ENCODE data around the gene EPHB4.

Gene EPHB4

DNA sequence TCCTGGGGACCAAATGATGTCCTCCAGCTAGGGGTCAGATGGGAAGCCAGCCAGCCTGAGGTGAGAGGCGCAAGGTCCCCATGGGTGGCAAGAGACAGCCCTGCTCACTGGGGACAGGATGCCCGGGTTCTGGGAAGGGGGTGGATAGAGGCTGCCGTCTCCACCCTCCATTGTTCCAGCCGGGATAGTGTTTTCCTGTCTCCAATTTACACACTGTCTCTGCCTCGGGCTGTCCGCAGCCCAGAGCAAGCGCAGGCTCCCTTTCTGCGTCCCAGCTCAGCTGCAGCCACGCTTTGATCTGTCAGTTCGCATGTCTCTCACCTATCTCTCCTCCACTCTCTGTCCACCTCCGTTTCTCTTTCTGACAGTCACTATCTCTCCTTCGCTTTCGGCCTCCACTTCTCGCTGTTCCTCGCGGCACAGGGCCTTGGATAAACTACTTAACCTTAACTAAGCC lies 2.1 kb downstream of the EPHB4 start:
- Histone ChIP-seq H3K27ac (ENCODE audit: extremely low read depth, low read depth, low read length) (no peak overlapping the region), H3K36me3 (ENCODE audit: control insufficient read depth in 2 of 2, insufficient read depth in 1 of 2, low read length in 2 of 2) (peaks cover 16 to 40% of the 10 kb centered on the region in 2 experiments; a peak in 2 of 3 replicates), H3K4me3 (ENCODE audit: low read depth, low read length) (no peak overlapping the region), H3K9me3 (ENCODE audit: control insufficient read depth, insufficient read depth, low read depth, low read length) (no peaks in the 10 kb centered on the region), H3K4me1 (ENCODE audit: control insufficient read depth, insufficient read depth, low read length) (no peaks in the 10 kb centered on the region)
- CTCF ChIA-PET = interaction anchor here (0.6 to 1.4 kb wide), 4 partner anchors 26 to 118 kb away, joined by 3 to 5 read pairs (median 3); no protein-coding TSS in a partner anchor
- no peak for TF ChIP-seq OSR2 (tag by site-specific recombination; IDR thresholded peaks at IDR 0.05)
- no peak for TF ChIP-seq ZFP41 (tag by site-specific recombination; IDR thresholded peaks at IDR 0.05; ENCODE audit: borderline replicate concordance)
- no peak for TF ChIP-seq ZNF658 (tag by site-specific recombination; IDR thresholded peaks at IDR 0.05)
- TF ChIP-seq PRDM1 (tag by site-specific recombination; IDR thresholded peaks at IDR 0.05) = peak; percentile 96
- no peak for TF ChIP-seq KLF16 (tag by site-specific recombination; IDR thresholded peaks at IDR 0.05)
- TF ChIP-seq, protein P1, sequence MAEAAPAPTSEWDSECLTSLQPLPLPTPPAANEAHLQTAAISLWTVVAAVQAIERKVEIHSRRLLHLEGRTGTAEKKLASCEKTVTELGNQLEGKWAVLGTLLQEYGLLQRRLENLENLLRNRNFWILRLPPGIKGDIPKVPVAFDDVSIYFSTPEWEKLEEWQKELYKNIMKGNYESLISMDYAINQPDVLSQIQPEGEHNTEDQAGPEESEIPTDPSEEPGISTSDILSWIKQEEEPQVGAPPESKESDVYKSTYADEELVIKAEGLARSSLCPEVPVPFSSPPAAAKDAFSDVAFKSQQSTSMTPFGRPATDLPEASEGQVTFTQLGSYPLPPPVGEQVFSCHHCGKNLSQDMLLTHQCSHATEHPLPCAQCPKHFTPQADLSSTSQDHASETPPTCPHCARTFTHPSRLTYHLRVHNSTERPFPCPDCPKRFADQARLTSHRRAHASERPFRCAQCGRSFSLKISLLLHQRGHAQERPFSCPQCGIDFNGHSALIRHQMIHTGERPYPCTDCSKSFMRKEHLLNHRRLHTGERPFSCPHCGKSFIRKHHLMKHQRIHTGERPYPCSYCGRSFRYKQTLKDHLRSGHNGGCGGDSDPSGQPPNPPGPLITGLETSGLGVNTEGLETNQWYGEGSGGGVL (tag by site-specific recombination; IDR thresholded peaks at IDR 0.05) = 0 out of 2 replicates have a peak, but pooled peaks have one; percentile 1
- TF ChIP-seq, protein P2, sequence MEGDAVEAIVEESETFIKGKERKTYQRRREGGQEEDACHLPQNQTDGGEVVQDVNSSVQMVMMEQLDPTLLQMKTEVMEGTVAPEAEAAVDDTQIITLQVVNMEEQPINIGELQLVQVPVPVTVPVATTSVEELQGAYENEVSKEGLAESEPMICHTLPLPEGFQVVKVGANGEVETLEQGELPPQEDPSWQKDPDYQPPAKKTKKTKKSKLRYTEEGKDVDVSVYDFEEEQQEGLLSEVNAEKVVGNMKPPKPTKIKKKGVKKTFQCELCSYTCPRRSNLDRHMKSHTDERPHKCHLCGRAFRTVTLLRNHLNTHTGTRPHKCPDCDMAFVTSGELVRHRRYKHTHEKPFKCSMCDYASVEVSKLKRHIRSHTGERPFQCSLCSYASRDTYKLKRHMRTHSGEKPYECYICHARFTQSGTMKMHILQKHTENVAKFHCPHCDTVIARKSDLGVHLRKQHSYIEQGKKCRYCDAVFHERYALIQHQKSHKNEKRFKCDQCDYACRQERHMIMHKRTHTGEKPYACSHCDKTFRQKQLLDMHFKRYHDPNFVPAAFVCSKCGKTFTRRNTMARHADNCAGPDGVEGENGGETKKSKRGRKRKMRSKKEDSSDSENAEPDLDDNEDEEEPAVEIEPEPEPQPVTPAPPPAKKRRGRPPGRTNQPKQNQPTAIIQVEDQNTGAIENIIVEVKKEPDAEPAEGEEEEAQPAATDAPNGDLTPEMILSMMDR (tag by site-specific recombination; IDR thresholded peaks at IDR 0.05) = no peak
- TF ChIP-seq ZNF600 (tag by site-specific recombination; IDR thresholded peaks at IDR 0.05) = peak; percentile 20; the same call in 1 of the 2 replicates
- no peak for TF ChIP-seq ZBTB1 (tag by site-specific recombination; IDR thresholded peaks at IDR 0.05)
- TF ChIP-seq ZNF549 (tag by site-specific recombination; IDR thresholded peaks at IDR 0.05) = no peak
- no peak for TF ChIP-seq ZNF112 (tag by site-specific recombination; IDR thresholded peaks at IDR 0.05)
- TF ChIP-seq ZNF843 (tag by site-specific recombination; IDR thresholded peaks at IDR 0.05) = no peak
- TF ChIP-seq MEIS1 (CRISPR knock-in tag; IDR thresholded peaks at IDR 0.05; ENCODE audit: borderline replicate concordance) = no peak
- 0 out of 2 replicates have a peak, but pooled peaks have one; percentile 1 for TF ChIP-seq ZNF341 (tag by site-specific recombination; IDR thresholded peaks at IDR 0.05; ENCODE audit: low read depth)
- 0 out of 2 replicates have a peak, but pooled peaks have one; percentile 16 for TF ChIP-seq ZBTB17 (tag by site-specific recombination; IDR thresholded peaks at IDR 0.05)
- TF ChIP-seq ZNF366 (tag by site-specific recombination; conservative IDR thresholded peaks at IDR 0.05) = peak; percentile 66
- POLR2A ChIA-PET = interaction anchor here (0.6 kb wide), 1 partner anchor 21 kb away, joined by 3 read pairs; no protein-coding TSS in a partner anchor

DNA sequence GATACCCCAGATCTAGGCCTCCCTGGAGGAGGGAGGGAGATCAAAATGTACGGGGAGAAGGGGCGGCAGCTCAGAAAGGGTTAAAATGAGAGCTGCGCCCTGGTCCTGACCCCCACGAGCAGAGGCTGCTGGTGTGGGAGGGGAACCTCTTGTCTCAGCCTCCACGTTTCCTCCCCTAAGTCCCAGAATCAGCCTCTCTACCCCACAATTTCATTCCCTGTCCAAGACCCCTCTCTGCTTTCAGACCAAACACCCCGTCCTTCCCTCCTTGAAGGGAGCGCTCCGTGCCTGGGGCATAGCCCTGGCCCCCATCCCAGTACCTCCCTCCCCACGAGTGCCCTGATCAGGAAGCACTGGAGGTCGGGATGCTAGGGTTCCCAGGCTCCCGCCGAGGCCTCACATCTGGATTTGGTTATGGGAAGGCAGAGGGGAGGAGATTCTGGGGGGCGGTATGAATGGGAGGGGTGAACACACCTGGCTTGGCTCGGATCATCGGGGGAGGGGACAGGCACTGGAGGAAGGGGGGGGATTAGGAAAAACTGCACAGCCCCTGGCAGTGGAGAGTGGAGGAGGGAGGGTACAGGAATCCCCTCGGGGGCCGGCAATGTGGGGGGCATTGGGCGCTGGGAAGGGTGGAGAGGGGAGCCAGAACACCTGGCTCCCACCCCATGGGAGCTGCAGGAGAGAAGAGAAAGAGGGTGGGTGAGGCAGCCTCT lies 2.7 kb downstream of the EPHB4 start:
- H3K4me3 ChIP-seq (ENCODE audit: low read depth, low read length) = no peak overlapping the region
- peaks cover 16 to 46% of the 10 kb centered on the region in 2 experiments; a peak in 2 of 3 replicates for H3K36me3 ChIP-seq (ENCODE audit: control insufficient read depth in 2 of 2, insufficient read depth in 1 of 2, low read length in 2 of 2)
- CTCF ChIA-PET = interaction anchor here (0.8 to 1.4 kb wide), 2 partner anchors 25 to 118 kb away, joined by 3 to 5 read pairs; partner anchors contain the start of gene POP7

More for the DNA sequence above, 2.7 kb downstream of the EPHB4 start:
- H3K4me1 ChIP-seq (ENCODE audit: control insufficient read depth, insufficient read depth, low read length) = no peaks in the 10 kb centered on the region
- no peaks in the 10 kb centered on the region for H3K9me3 ChIP-seq (ENCODE audit: control insufficient read depth, insufficient read depth, low read depth, low read length)
- no peak overlapping the region for H3K27ac ChIP-seq (ENCODE audit: extremely low read depth, low read depth, low read length)
- POLR2A ChIA-PET = no interaction called here
- TF ChIP-seq ZNF341 (tag by site-specific recombination; IDR thresholded peaks at IDR 0.05; ENCODE audit: low read depth) (peak; percentile 69), ZNF211 (tag by site-specific recombination; IDR thresholded peaks at IDR 0.05; ENCODE audit: low read depth) (no peak), GLIS2 (tag by site-specific recombination; IDR thresholded peaks at IDR 0.05) (peak; percentile 56), GLIS1 (tag by site-specific recombination; IDR thresholded peaks at IDR 0.05) (peak; percentile 75)
- TF ChIP-seq, protein P3, sequence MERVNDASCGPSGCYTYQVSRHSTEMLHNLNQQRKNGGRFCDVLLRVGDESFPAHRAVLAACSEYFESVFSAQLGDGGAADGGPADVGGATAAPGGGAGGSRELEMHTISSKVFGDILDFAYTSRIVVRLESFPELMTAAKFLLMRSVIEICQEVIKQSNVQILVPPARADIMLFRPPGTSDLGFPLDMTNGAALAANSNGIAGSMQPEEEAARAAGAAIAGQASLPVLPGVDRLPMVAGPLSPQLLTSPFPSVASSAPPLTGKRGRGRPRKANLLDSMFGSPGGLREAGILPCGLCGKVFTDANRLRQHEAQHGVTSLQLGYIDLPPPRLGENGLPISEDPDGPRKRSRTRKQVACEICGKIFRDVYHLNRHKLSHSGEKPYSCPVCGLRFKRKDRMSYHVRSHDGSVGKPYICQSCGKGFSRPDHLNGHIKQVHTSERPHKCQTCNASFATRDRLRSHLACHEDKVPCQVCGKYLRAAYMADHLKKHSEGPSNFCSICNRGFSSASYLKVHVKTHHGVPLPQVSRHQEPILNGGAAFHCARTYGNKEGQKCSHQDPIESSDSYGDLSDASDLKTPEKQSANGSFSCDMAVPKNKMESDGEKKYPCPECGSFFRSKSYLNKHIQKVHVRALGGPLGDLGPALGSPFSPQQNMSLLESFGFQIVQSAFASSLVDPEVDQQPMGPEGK (tag by site-specific recombination; IDR thresholded peaks at IDR 0.05) = no peak; the same call in 1 of the 2 replicates
- TF ChIP-seq, protein P1 (tag by site-specific recombination; IDR thresholded peaks at IDR 0.05) = peak; percentile 54
